Liver (tissue), 9 donors: Measurements from ENCODE around the gene DIAPH3. TPM values are rescaled to one million over a fixed set of nuclear protein-coding genes. Genes with fewer than 3 reads are reported as not detected.

ENCODE experiments used
- DNase-seq: peaks from one replicate; pipeline ENCODE4 v3.0.0-alpha.2; 2017; ENCODE audit warnings: low spot score
- H3K27ac ChIP-seq, 2 donors: one replicate each; pipeline ENCODE4 v1.7.0; 2013; ENCODE audit warnings: inconsistent platforms in 2 of 2, low read length in 2 of 2, control low read depth in 1 of 2, low read depth in 1 of 2, mild to moderate bottlenecking in 1 of 2
- H3K27me3 ChIP-seq, 4 donors: one replicate each; pipeline versions ENCODE4 v1.6.1 to v1.7.0; 2013; ENCODE audit warnings: low read length in 3 of 4, inconsistent platforms in 1 of 4, mild to moderate bottlenecking in 1 of 4, moderate library complexity in 1 of 4; ENCODE audit not compliant: control insufficient read depth in 4 of 4, insufficient read depth in 4 of 4
- H3K36me3 ChIP-seq, 4 donors: one replicate each; pipeline versions ENCODE4 v1.6.1 to v1.7.0; 2013; ENCODE audit warnings: low read length in 3 of 4, mild to moderate bottlenecking in 3 of 4, low read depth in 1 of 4, moderate library complexity in 1 of 4; ENCODE audit not compliant: control insufficient read depth in 4 of 4, insufficient read depth in 3 of 4
- H3K4me1 ChIP-seq, 4 donors: one replicate each; pipeline versions ENCODE4 v1.6.1 to v1.7.0; 2013; ENCODE audit warnings: low read length in 3 of 4, mild to moderate bottlenecking in 3 of 4, moderate library complexity in 1 of 4; ENCODE audit not compliant: control insufficient read depth in 4 of 4, insufficient read depth in 4 of 4
- H3K4me3 ChIP-seq, 3 donors: one replicate each; pipeline versions ENCODE4 v1.6.1 to v1.7.0; 2013; ENCODE audit warnings: low read length in 3 of 3, control low read depth in 1 of 3, low read depth in 1 of 3, mild to moderate bottlenecking in 1 of 3
- H3K9ac ChIP-seq, 2 donors: one replicate each; pipeline ENCODE4 v1.7.0; 2013; ENCODE audit warnings: low read length in 2 of 2, mild to moderate bottlenecking in 2 of 2, moderate library complexity in 2 of 2, control low read depth in 1 of 2, low read depth in 1 of 2
- H3K9me3 ChIP-seq, 4 donors: one replicate each; pipeline versions ENCODE4 v1.6.1 to v1.7.0; 2013; ENCODE audit warnings: low read length in 3 of 4; ENCODE audit not compliant: control insufficient read depth in 4 of 4
- EGR1 ChIP-seq, 2 donors: IDR thresholded peaks; 2 replicates each; pipeline ENCODE4 v1.6.1; 2016 to 2018; ENCODE audit warnings: antibody characterized with exemption in 2 of 2, low read depth in 2 of 2
- FOXA2 ChIP-seq: IDR thresholded peaks from 2 replicates; pipeline ENCODE4 v1.6.1; 2016; ENCODE audit warnings: antibody characterized with exemption
- HNF4A ChIP-seq, 2 donors: conservative IDR thresholded peaks; 2 replicates each; pipeline ENCODE4 v1.6.1; 2016; ENCODE audit warnings: antibody characterized with exemption in 2 of 2, mild to moderate bottlenecking in 2 of 2
- JUND ChIP-seq, 2 donors: IDR thresholded peaks; 2 replicates each; pipeline ENCODE4 v1.6.1; 2016; ENCODE audit warnings: antibody characterized with exemption in 2 of 2
- MAX ChIP-seq: IDR thresholded peaks from 2 replicates; pipeline ENCODE4 v1.6.1; 2016; ENCODE audit warnings: antibody characterized with exemption
- NR2F2 ChIP-seq: IDR thresholded peaks from 2 replicates; pipeline ENCODE4 v1.6.1; 2016; ENCODE audit warnings: antibody characterized with exemption
- RXRA ChIP-seq, 2 donors: IDR thresholded peaks; 2 replicates each; pipeline ENCODE4 v1.6.1; 2017 to 2018; ENCODE audit warnings: antibody characterized with exemption in 2 of 2, mild to moderate bottlenecking in 1 of 2
- YY1 ChIP-seq: IDR thresholded peaks from 2 replicates; pipeline ENCODE4 v1.6.1; 2016; ENCODE audit warnings: antibody characterized with exemption, mild to moderate bottlenecking
- WGBS: extraction: QIAGEN DNeasy Blood & Tissue Kit; methylation state at CpG from one replicate; pipeline ENCODE4 v1.1.7; 2013; 5-methylcytosine and 5-hydroxymethylcytosine counted together
- polyA plus RNA-seq, 2 donors: library from polyadenylated mRNA; stranded (reverse) in 1 of 2; unstranded in 1 of 2; fragments of 200-250 nt in 1 of 2; fragments of >200 nt in 1 of 2; fragmentation: Nextera tagmentation in 1 of 2; extraction: Ambion mirVana in 1 of 2; gene quantifications; one replicate each; pipeline versions ENCODE4 v1.2.1 to v1.2.3, GENCODE V29; 2013 to 2015
- total RNA-seq, 2 donors: library from RNA; depleted of rRNA; stranded (reverse); fragments of >200 nt; gene quantifications; one replicate each; pipeline ENCODE4 v1.2.3, GENCODE V29; 2014
- TF ChIP-seq, protein P1 (sequence below): IDR thresholded peaks from 2 replicates; pipeline ENCODE4 v1.6.1; 2016; ENCODE audit warnings: antibody characterized with exemption
- TF ChIP-seq, protein P2 (sequence below): fragments of 150-350 bp; IDR thresholded peaks from 2 replicates; pipeline ENCODE4 v1.5.1; 2017; ENCODE audit warnings: improper control_type of control experiment, low read depth, low read length; ENCODE audit not compliant: missing input control
- donor health status: healthy.
- donor health status: healthy.
- donor health status: healthy.
- donor health status: healthy.
- donor health status: healthy.

Gene DIAPH3
- total and polyA plus RNA-seq, 4 donors, result 0.08 to 11.1 (median 0.27) TPM

- WGBS, result 90% methylated on average over 3 of the region's 3 CpGs
- Histone ChIP-seq H3K27me3 (no peaks in the 10 kb centered on the region), H3K27ac (no peak overlapping the region), H3K9ac (no peak overlapping the region), H3K36me3 (no peaks in the 10 kb centered on the region), H3K4me1 (peaks cover 3 to 6% (median 5%) of the 10 kb centered on the region in 4 donors), H3K9me3 (no peaks in the 10 kb centered on the region), H3K4me3 (no peak overlapping the region)
- DNase-seq, result no peak
- TF ChIP-seq, protein P1, sequence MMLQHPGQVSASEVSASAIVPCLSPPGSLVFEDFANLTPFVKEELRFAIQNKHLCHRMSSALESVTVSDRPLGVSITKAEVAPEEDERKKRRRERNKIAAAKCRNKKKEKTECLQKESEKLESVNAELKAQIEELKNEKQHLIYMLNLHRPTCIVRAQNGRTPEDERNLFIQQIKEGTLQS, result no peak
Observed at GRCh38 chr13:60167121-60167520, 3.4 kb upstream of the DIAPH3 start.

DNA sequence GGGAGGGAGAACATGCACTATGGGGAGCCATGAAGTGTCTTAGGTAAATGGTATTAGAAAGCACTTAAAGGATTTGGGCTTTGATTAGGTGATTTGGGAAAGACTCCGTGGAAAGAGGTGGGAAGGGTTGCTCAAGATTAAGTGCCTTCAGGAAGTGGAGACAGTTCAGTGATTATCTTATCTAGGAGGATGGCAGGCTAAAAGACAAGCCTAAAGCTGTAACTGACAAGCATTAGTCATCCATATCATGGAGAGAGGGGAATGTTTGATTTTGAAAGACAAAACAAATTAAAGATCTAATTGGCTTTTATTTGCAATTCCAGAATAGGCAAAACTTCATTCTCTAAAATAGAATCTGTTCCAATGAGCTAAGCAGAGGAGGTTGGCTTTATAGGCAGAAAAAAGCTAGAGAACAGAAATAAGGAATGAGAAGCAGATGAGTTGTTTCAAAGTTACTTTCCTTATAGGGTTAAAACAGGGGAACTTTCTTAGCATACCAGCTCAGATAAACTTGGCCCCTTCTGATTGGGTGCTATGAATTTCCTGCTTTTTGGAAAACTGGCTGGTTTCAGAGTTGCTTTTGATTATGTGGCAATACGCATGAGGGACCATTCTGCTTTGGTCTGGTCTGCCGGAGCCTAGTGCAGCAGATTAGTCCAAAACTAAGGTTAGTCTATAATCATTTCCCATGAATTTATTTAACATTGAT lies 1.8 kb upstream of the DIAPH3 start:
- no peak for DNase-seq
- no peak overlapping the region for H3K9ac ChIP-seq
- WGBS, result 69% methylated on average over 3 of the region's 3 CpGs

GRCh38 chr13:60164234-60164889 lies 634 bp upstream of the DIAPH3 start:
- Histone ChIP-seq H3K9ac (peak overlapping the region; percentile 68 to 93), H3K27me3 (no peaks in the 10 kb centered on the region), H3K9me3 (no peaks in the 10 kb centered on the region), H3K4me1 (peaks cover 3 to 6% (median 5%) of the 10 kb centered on the region in 4 donors), H3K36me3 (no peaks in the 10 kb centered on the region), H3K27ac (peak overlapping the region; percentile 85 to 86), H3K4me3 (peak overlapping the region; percentile 74 to 88 (median 79))
- WGBS, result 3% methylated on average over 9 of the region's 9 CpGs
- peak in 1 of 2 donors; percentile 49 for TF ChIP-seq RXRA (IDR thresholded peaks at IDR 0.05)
- TF ChIP-seq HNF4A (conservative IDR thresholded peaks at IDR 0.05), result peak in 1 of 2 donors; percentile 1
- peak; percentile 59 for TF ChIP-seq YY1
- TF ChIP-seq MAX, result peak; percentile 20
- TF ChIP-seq NR2F2, result no peak
- DNase-seq, result no peak

More for the DNA sequence above, 1.8 kb upstream of the DIAPH3 start:
- no peak for TF ChIP-seq RXRA (IDR thresholded peaks at IDR 0.05)
- TF ChIP-seq HNF4A (conservative IDR thresholded peaks at IDR 0.05), result no peak
- TF ChIP-seq MAX, result no peak
- TF ChIP-seq FOXA2, result no peak
- no peak for TF ChIP-seq EGR1 (IDR thresholded peaks at IDR 0.05; ENCODE audit: low read depth in 2 of 2)
- TF ChIP-seq, protein P1, result no peak
- TF ChIP-seq JUND (IDR thresholded peaks at IDR 0.05), result no peak
- TF ChIP-seq, protein P2, sequence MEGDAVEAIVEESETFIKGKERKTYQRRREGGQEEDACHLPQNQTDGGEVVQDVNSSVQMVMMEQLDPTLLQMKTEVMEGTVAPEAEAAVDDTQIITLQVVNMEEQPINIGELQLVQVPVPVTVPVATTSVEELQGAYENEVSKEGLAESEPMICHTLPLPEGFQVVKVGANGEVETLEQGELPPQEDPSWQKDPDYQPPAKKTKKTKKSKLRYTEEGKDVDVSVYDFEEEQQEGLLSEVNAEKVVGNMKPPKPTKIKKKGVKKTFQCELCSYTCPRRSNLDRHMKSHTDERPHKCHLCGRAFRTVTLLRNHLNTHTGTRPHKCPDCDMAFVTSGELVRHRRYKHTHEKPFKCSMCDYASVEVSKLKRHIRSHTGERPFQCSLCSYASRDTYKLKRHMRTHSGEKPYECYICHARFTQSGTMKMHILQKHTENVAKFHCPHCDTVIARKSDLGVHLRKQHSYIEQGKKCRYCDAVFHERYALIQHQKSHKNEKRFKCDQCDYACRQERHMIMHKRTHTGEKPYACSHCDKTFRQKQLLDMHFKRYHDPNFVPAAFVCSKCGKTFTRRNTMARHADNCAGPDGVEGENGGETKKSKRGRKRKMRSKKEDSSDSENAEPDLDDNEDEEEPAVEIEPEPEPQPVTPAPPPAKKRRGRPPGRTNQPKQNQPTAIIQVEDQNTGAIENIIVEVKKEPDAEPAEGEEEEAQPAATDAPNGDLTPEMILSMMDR, result no peak
- TF ChIP-seq NR2F2, result no peak
- no peaks in the 10 kb centered on the region for H3K27me3 ChIP-seq
- H3K4me1 ChIP-seq, result peaks cover 3 to 6% (median 5%) of the 10 kb centered on the region in 4 donors
- no peaks in the 10 kb centered on the region for H3K9me3 ChIP-seq
- H3K36me3 ChIP-seq, result no peaks in the 10 kb centered on the region
- H3K4me3 ChIP-seq, result no peak overlapping the region
- no peak overlapping the region for H3K27ac ChIP-seq
